ENCODE data around the gene FBXW5. TPM values are rescaled to one million over a fixed set of nuclear protein-coding genes. Genes with fewer than 3 reads are reported as not detected.

Gene FBXW5
- total RNA-seq, 1 donor from 2014 or later: 62.4 TPM

DNA sequence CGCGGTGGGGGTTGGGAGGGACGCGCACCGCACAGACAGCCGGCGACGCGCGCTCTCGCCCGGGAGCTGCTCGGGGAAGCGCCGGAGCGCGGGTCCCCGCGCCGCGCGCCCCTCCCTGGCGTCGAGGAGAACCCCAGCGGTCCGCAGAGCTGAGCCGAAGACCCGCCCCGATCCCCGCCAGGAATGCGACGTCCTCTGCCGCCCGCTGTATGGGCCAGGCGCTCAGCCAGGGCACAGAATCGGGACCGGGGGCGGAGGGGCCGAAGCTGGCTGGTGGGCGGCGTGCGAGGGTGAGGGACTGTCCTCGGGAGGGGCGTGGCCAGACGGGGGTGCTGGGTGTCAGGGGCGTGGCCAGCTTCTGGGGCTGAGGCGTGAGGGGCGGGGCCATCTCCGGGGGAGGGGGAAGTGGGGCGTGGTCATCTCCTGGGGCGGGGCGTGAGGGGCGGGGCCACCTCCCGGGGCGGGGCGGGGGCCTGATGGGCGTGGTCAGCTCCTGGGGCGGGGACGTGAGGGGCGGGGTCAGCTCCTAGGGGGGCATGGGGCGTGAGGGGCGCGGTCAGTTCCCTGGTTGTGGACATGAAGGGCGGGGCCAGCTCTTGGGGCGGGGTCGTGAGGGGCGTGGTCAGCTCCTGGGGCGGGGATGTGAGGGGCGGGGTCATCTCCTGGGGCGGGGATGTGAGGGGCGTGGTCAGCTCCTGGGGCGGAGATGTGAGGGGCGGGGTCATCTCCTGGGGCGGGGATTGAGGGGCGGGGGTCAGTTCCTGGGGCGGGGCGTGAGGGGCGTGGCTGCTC, 33.7 kb upstream of the FBXW5 start:
- DNase-seq (ENCODE audit: low spot score): peak; percentile 73

- no peak for DNase-seq (ENCODE audit: low spot score)
Measured at GRCh38 chr9:136977649-136978072, 33.1 kb upstream of the FBXW5 start.

DNA sequence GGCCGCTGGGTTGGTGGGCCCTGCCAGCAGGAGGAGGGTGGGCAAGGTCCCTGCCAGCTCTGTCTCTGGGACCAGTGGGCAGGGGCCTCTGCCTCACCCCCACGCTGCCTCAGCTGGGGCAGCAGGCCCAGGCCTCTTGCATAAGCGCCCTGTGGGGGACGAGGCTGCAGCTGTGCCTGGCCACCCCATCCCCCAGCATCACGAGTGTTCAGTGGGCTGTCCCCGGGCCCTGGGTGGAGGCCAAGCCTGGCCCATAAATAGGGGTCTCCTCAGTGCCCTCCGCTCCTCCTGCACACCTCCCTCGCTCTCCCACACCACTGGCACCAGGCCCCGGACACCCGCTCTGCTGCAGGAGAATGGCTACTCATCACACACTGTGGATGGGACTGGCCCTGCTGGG, 32.7 kb upstream of the FBXW5 start, which contains the start of gene PTGDS:
PTGDS (plus strand) TSS at position 282 of the 400 bp plus-strand sequence; CDS start at position 357, 75 bp downstream.
- no peak for DNase-seq (ENCODE audit: low spot score)

DNA sequence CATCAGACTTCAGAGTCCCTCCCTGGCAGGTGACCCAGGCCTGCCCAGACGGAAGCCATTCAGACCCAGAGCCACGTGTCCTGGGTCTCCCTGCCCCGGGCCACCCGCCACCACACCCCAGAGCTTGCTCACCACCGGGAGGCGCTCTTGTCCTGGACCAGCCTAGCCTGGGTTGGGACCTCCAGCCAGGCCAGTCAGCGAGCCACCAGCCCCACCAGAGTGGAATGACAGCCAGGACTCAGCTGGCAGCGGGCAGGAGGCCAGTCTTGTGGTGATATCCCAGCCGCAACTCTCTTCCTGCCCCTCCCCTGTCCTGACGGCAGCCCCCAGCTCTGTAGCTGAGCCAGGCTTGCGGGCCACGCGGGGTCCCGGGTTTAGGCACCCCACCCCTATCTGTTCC, 31.1 kb upstream of the FBXW5 start:
- DNase-seq (ENCODE audit: low spot score): no peak

DNA sequence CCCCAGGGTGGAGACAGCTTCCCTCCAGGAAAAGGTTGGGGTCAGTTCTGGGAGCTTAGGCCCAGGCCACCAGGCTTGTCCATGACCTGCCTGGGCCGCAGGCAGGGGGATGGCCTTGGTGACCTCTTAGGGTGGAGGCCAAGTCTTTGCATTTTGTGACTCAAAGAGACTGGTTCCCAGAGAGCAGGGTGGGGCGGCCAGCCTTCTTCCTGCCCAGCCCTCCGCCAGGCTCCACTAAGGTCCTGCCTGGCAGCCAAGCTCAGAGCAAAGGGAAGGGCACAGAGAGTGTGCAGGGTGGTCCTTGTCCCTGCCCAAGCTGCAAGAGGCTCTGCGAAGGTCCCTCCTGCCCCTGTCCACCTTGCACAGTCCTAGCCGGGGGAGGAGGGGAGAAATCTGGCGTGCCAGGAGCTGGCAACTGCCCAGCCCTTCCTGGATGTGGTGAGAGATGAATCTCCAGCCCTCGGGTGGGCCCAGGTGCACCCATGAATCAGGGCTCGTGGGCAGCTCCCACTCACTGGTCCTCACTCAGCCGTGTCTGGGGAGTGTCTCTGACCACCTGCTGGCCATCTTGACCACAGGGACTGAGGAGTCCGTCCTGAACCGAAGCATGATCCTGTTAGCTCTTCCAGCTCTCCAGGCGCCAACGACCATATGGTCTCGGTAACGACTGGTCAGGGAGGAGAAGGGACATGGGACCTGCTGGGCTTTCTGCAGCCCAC, 30.4 kb upstream of the FBXW5 start:
- no peak for DNase-seq (ENCODE audit: low spot score)

GRCh38 chr9:136973618-136974617, 29.4 kb upstream of the FBXW5 start:
- no peak for DNase-seq (ENCODE audit: low spot score)

DNA sequence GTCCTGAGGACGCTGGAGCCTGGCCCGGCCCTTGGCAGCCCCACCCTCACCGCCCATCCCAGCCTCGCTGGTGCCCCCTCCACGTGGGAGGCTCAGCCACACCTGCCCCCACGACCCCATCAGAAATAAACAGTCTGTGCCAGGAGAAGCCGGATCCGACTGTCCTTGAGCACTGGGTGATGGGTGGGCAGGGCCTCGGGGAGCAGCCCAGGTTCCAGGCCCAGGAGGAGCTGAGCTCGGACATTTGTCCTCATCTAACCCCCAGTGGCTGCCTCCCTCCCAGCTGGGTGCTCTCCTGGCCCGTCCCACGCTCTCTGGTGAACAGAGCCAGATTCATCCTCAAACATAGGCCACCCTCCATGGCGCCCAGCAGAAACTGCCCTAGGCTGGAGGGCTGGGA, 28.2 kb upstream of the FBXW5 start:
- no peak for DNase-seq (ENCODE audit: low spot score)

DNA sequence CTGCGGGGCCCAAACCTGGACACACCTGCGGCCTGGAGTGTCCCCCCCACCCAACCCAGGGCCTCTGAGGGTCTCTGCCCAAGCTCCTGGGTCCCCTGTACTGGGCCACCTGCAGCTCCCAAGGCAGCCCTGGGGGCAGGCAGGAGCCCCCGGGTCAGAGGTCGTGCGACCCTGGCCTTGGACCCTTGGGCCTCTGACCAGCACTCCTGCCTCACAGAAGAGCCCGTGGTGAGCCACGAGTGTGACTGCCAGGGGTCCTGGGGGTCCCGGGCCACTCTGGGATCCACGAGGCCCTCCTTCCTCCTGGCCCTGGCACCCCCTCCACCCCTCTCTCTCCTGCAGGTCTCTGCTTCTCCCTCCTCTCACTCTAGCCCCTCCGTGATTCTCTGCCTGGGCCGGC, 27.8 kb upstream of the FBXW5 start:
- DNase-seq (ENCODE audit: low spot score): no peak

GRCh38 chr9:136971746-136972145, 27.2 kb upstream of the FBXW5 start:
- no peak for DNase-seq (ENCODE audit: low spot score)

- no peak for DNase-seq (ENCODE audit: low spot score)
Measured at GRCh38 chr9:136970361-136970760, 25.8 kb upstream of the FBXW5 start.

- no peak for DNase-seq (ENCODE audit: low spot score)
Measured at GRCh38 chr9:136969774-136970173, 25.2 kb upstream of the FBXW5 start.

DNA sequence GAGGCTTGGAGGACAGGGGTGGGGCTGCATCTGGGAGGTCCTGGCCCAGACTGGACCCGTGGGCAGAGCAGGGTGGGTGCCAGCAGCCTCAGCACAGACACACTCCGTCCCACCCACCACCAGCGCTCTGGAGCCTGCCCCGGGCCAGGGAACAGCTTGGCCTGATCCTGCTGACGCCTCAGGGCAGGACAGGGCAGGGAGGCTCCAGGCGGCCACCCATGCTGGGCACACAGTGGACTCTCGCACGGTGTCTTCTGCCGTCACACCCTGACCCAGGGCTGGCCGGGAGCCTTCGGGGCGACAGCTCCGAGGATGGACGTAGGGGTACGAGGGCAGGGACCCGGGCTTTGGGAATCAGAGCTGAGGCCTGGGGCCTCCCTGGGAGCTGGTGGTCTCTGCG, 24.6 kb upstream of the FBXW5 start:
- no peak for DNase-seq (ENCODE audit: low spot score)

DNA sequence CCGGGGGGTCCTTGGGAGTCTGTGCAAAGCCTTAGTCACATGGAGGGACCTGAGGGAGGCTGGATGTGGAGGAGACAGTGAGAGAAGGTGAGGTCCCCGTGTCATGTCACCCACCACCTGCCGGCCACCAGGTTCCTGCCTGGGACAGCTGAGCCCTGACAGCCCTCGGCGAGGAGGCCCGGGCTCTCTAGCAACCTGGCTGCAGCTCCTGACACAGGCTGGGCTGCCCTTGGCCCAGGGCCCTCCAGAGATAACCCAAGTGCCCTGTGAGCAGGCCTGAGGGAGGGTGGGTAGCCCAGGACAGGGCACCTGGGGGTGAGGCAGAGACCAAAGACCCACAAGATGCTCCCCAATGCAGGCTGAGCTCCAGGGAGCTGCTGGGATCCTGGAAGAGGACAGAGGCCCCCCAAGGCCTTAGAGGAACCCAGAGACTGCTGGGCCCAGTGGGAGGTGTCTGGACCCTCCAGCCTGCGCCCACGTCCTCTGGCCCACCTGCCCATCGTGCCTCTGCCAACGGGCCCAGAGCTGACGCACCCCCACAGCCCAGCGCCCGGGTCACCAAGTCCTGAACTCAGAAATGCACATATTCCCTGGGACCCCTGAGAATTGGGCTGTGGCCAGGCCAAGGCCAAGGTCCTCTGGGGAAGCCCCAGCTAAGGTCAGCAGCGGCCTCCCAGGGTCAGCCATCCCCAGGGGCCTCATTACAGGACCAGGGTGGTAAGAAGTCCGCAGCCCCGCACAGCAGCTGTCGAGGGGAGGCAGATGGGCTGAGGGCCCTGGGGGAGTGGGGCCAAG, 24.0 kb upstream of the FBXW5 start:
- DNase-seq (ENCODE audit: low spot score): no peak

DNA sequence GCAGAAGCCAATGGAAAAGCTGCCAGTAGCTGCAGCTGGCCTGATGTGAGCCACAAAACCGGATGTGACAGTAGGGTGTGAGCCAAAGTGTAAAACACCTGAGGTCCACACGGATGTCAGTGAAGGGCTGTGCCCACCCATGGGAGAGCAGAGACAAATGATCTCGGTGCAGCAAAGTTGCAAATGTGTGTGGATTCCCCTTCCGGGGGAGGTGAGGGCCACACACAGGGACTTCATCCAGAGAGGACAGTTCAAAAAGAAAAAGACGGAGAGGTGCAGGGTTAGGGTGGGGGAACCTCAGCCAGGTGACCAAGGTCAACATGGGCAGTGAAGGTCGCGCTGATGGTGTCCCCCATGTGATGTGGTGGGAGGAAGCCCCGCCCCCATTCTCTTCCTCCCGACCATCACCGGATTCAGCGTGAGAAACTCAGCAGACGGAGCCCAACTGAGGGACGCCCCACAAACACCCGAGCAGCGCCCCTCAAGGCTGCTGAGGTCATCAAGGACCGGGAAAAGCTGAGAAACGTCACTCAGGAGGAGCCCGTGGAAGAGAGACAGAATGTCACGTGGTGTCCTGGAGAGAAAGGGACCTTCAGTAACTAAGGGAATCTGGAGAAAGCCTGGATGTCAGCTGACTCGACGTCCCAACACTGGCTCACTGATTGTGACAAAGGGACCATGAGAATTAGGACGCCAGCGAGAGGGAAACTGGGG, 21.4 kb upstream of the FBXW5 start:
- no peak for DNase-seq (ENCODE audit: low spot score)

DNA sequence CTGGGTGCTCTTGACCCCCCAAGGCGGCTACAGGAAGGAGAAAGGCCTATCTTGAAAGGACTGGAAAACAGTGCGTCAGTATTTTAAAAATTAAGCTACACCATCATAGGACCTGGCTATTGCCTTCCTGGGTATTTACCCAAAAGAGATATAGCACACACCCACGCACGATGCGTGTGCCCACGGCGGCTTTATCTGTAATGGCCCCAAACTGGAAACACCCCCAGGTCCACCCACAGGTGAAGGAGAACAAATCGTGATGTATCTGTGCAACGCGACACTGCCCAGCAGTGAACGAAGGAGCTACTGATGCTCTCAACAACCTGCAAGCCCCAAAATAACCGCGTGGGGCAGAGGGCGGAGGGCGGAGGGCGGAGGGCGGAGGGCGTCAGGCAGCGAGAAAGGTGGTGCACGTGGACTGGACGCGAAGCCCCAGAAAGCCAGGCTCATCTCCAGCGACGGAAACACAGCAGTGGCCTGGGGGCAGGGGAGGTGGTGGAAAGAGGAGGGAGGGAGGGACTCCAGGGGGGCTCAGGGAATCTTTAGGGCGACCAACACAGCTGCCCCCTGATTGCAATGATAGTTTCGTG, 20.4 kb upstream of the FBXW5 start:
- no peak for DNase-seq (ENCODE audit: low spot score)

- DNase-seq (ENCODE audit: low spot score): no peak
Measured at GRCh38 chr9:136964171-136964689, 19.7 kb upstream of the FBXW5 start.

DNA sequence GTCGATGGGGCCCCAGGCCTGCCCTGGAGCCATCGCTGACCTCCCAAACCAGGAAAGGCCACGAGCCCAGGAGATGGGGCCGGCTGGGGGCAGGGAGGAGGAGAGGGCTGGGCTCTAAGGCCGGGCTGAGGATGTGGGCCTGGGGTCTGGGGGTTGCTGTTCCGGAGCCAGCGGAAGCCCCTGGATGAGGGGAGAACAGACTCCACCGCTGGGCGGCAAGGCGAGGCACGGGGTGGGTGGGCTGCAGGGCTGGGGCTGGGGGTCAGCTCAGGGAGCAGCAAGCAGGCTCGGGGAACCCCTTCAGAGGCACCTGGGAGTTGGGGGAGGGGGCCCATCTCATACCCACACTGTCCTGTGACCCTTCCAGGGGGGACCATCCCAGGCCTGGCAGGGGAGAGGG, 19.2 kb upstream of the FBXW5 start:
- no peak for DNase-seq (ENCODE audit: low spot score)

DNA sequence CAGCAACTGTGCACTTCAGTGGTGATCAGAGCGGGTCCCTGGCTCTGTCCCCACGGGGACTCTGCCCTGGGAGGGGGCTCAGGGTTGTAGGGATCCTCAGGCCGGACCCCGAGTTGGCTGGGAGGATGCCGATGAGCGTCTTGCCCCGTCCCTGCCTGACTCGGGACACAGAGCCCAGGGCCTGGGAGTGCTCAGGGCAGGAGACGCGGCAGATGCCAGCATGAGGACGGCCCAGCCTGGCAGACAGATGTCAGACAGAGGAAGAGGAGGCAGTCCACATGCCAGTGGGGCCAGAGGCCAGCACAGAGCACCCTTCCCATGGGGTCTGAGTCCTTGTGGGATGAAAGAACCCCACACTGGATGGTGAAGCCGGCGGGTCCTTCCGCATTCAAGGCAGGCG, 18.8 kb upstream of the FBXW5 start:
- no peak for DNase-seq (ENCODE audit: low spot score)

DNA sequence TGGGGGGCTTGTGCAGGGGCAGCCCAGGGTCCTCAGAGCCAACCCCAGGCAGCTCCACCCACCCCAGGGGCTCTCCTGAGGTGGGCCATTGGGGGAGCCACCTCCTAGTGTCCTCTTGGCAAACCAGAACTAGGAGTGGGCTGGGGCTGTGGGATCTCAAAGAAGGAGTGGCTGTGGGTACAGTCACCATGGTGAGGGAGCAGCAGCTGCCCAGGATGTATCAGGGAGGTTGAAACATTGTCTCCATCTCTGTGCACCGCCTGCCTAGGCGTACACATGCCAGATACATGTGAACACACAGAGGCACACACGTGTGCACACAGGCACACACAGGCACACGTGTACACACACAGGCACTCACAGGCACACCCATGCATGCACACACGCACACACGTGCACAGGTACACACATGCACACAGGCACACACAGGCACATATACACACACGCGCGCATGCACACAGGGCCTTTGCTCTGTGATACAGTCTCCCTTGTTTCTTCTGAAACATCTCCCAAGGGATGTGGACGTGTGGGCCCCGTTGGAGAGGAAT, 18.2 kb upstream of the FBXW5 start:
- no peak for DNase-seq (ENCODE audit: low spot score)

GRCh38 chr9:136962163-136962562, 17.6 kb upstream of the FBXW5 start:
- DNase-seq (ENCODE audit: low spot score): no peak

Data from ureter (tissue), 1 donor.